Activated CD4-positive, alpha-beta memory T cell treated with anti-CD3 and anti-CD28 coated beads for 36 hours (primary cell): ENCODE data around the gene ARID3B. TPM values are rescaled to one million over a fixed set of nuclear protein-coding genes. Genes with fewer than 3 reads are reported as not detected.
"Not testable (repeated sequence)": the region's sequence is repeated elsewhere in the genome, so short reads cannot be mapped to it uniquely, and the experiment has no call there.

Experiments used
- CTCF ChIA-PET: fragments of 350-600 bp; sonication (Branson Sonifier 250); formaldehyde crosslinking; loops from one replicate; lab custom pipeline; 2021; ENCODE audit warnings: antibody characterized with exemption, inconsistent platforms; lab: Charles Lee
- POLR2A ChIA-PET: fragments of 350-600 bp; sonication (Branson Sonifier 250); formaldehyde crosslinking; loops from one replicate; lab custom pipeline; 2021; ENCODE audit warnings: antibody characterized with exemption; lab: Charles Lee
- DNase-seq: peaks from one replicate; pipeline ENCODE4 v3.0.0-alpha.2; 2020
- H3K27ac Mint-ChIP-seq: one replicate; pipeline ENCODE4 v1.8.0; 2021; ENCODE audit warnings: mixed read lengths
- H3K27me3 Mint-ChIP-seq: one replicate; pipeline ENCODE4 v1.8.0; 2021; ENCODE audit warnings: mixed read lengths
- H3K36me3 Mint-ChIP-seq: one replicate; pipeline ENCODE4 v1.8.0; 2021; ENCODE audit warnings: mixed read lengths
- H3K4me1 Mint-ChIP-seq: one replicate; pipeline ENCODE4 v1.8.0; 2021; ENCODE audit warnings: low read depth, mixed read lengths
- H3K4me3 Mint-ChIP-seq: one replicate; pipeline ENCODE4 v1.8.0; 2021; ENCODE audit warnings: mild to moderate bottlenecking, mixed read lengths
- H3K9me3 Mint-ChIP-seq: one replicate; pipeline ENCODE4 v1.8.0; 2021; ENCODE audit warnings: mixed read lengths
- intact Hi-C: fragments of 100-400 bp; cut with micrococcal nuclease; formaldehyde crosslinking; loops from one replicate; pipeline ENCODE4 v1.15.1; 2023
- total RNA-seq, 2 experiments: library from RNA; stranded (reverse); gene quantifications; one replicate each; pipeline ENCODE4 v1.2.3, GENCODE V29; 2021

Gene ARID3B
- total RNA-seq, 2 experiments from 2014 or later: 27.3 to 28.6 TPM

DNA sequence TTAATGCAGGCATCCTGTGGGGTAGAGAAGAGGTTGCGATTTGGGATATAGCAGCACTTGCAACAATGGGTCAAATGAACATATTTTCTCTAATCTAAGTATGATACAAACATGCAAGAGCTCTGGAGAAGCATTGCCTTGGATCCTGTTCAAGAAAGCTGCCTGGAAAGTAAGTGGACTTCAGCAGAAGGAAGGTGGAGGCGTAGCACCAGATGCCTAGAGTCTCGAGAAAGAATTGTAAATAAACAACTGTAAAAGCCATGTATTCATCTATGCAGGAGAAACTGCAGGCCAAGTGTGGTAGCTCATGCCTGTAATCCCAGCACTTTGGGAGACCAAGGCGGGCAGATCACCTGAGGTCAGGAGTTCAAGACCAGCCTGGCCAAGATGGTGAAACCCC, 27.0 kb upstream of the ARID3B start:
- DNase-seq, H3K27ac Mint-ChIP-seq, H3K9me3 Mint-ChIP-seq, intact Hi-C loops, H3K4me3 Mint-ChIP-seq, POLR2A ChIA-PET, H3K27me3 Mint-ChIP-seq, H3K36me3 Mint-ChIP-seq: not testable (repeated sequence)
- peaks cover 11% of the 10 kb centered on the region for H3K4me1 Mint-ChIP-seq
- CTCF ChIA-PET: interaction anchor here (1.8 kb wide), 1 partner anchor 32 kb away, joined by 4 read pairs; no protein-coding TSS in a partner anchor

GRCh38 chr15:74517096-74517495, 23.9 kb upstream of the ARID3B start:
- Mint-ChIP-seq H3K27ac (no peak overlapping the region), H3K36me3 (no peaks in the 10 kb centered on the region), H3K4me3 (no peak overlapping the region), H3K9me3 (no peaks in the 10 kb centered on the region), H3K4me1 (peaks cover 6% of the 10 kb centered on the region), H3K27me3 (no peaks in the 10 kb centered on the region)
- intact Hi-C loops: no loop called here
- ChIA-PET POLR2A (no interaction called here), CTCF (no interaction called here)
- no peak for DNase-seq

- intact Hi-C loops: no loop called here
- Mint-ChIP-seq H3K27ac (no peak overlapping the region), H3K4me1 (peaks cover 3% of the 10 kb centered on the region), H3K27me3 (no peaks in the 10 kb centered on the region), H3K36me3 (no peaks in the 10 kb centered on the region), H3K9me3 (no peaks in the 10 kb centered on the region), H3K4me3 (no peak overlapping the region)
- CTCF ChIA-PET: no interaction called here
- POLR2A ChIA-PET: no interaction called here
- DNase-seq: no peak
These were observed 21.7 kb upstream of the ARID3B start for GRCh38 chr15:74519311-74519710.

- H3K9me3 Mint-ChIP-seq: no peaks in the 10 kb centered on the region
- no peaks in the 10 kb centered on the region for H3K27me3 Mint-ChIP-seq
- H3K4me1 Mint-ChIP-seq: peaks cover 3% of the 10 kb centered on the region
- H3K27ac Mint-ChIP-seq: no peak overlapping the region
- ChIA-PET POLR2A (no interaction called here), CTCF (no interaction called here)
- no peak for DNase-seq
- intact Hi-C loops: no loop called here
- no peak overlapping the region for H3K4me3 Mint-ChIP-seq
- H3K36me3 Mint-ChIP-seq: no peaks in the 10 kb centered on the region
These were observed 20.6 kb upstream of the ARID3B start for GRCh38 chr15:74520407-74520806.

DNA sequence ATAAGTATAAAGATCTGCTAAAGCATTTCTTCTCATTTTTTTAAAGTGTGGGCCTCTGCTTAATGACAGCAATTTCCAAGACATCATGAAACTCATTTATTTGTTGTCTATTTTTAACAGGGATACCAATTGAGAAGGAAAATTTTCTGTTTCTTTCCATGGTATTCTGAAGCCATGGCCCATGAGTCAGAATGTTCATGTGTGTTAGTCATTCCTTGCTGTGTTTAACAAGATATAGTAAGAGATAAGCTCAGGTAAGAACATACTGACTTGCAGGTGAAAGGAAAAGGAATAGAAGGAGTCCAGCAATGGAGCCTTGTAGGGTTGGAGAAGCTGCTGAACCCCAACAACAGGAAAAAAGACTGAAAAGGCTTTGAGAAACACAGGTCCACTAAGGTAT, 17.0 kb upstream of the ARID3B start:
- DNase-seq: no peak
- Mint-ChIP-seq H3K4me3 (no peak overlapping the region), H3K27ac (no peak overlapping the region), H3K36me3 (no peaks in the 10 kb centered on the region), H3K9me3 (no peaks in the 10 kb centered on the region), H3K27me3 (no peaks in the 10 kb centered on the region), H3K4me1 (no peaks in the 10 kb centered on the region)
- ChIA-PET CTCF (interaction anchor here (0.6 to 1.1 kb wide), 2 partner anchors 12 kb away, joined by 3 to 4 read pairs; no protein-coding TSS in a partner anchor), POLR2A (no interaction called here)
- intact Hi-C loops: no loop called here

GRCh38 chr15:74525309-74525708, 15.7 kb upstream of the ARID3B start:
- Mint-ChIP-seq H3K9me3 (no peaks in the 10 kb centered on the region), H3K4me1 (no peaks in the 10 kb centered on the region), H3K36me3 (no peaks in the 10 kb centered on the region), H3K27ac (no peak overlapping the region), H3K4me3 (no peak overlapping the region), H3K27me3 (no peaks in the 10 kb centered on the region)
- ChIA-PET CTCF (no interaction called here), POLR2A (no interaction called here)
- no peak for DNase-seq
- intact Hi-C loops: no loop called here

DNA sequence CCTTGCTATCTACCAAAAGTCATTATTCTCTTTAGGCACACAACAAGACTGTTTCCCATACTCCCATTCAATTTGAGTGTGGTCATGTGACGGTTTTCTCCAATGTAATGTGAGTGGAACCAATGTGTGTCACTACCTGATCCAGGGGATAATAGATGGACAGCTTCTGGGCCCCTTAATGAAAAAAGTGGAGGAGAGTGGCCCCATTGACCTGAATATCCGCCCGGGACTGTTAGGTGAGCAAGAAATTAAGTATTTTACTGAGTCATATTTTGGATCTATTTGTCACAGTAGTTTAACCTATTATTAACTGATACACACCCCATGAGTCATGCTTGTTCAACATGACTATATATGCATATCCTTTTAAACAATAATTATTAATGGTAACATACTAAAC, 15.1 kb upstream of the ARID3B start:
- ChIA-PET CTCF (no interaction called here), POLR2A (no interaction called here)
- Mint-ChIP-seq H3K36me3 (no peaks in the 10 kb centered on the region), H3K27ac (no peak overlapping the region), H3K4me1 (no peaks in the 10 kb centered on the region), H3K9me3 (no peaks in the 10 kb centered on the region), H3K4me3 (no peak overlapping the region), H3K27me3 (no peaks in the 10 kb centered on the region)
- no peak for DNase-seq
- intact Hi-C loops: no loop called here

- Mint-ChIP-seq H3K9me3 (no peaks in the 10 kb centered on the region), H3K27me3 (no peaks in the 10 kb centered on the region), H3K4me1 (no peaks in the 10 kb centered on the region), H3K4me3 (no peak overlapping the region), H3K27ac (no peak overlapping the region), H3K36me3 (no peaks in the 10 kb centered on the region)
- no peak for DNase-seq
- POLR2A ChIA-PET: no interaction called here
- CTCF ChIA-PET: no interaction called here
- intact Hi-C loops: no loop called here
These were observed 12.1 kb upstream of the ARID3B start for GRCh38 chr15:74528876-74529275.

DNA sequence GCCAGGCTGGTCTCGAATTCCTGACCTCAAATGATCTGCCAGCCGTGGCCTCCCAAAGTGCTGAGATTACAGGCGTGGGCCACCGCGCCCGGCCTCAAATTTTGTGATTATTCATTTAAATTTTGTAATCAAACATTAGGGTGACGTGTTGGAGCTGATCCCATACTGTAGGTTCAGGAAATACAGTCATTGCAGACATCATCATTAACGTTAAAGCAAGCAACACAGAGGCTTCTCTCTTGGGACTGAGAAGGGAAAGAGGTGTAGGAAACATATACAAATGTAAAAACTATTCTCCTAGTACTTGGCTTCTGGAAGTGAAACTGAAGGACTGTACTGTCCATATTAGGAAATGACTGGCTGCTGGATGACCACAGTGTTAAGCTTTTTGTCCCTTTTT, 11.1 kb upstream of the ARID3B start:
- CTCF ChIA-PET: interaction anchor here (0.6 to 0.9 kb wide), 2 partner anchors 69 to 102 kb away, joined by 3 to 4 read pairs; partner anchors contain the start of gene UBL7
- POLR2A ChIA-PET: no interaction called here
- no peaks in the 10 kb centered on the region for H3K9me3 Mint-ChIP-seq
- H3K4me3 Mint-ChIP-seq: no peak overlapping the region
- H3K4me1 Mint-ChIP-seq: no peaks in the 10 kb centered on the region
- no peak overlapping the region for H3K27ac Mint-ChIP-seq
- intact Hi-C loops: no loop called here
- no peaks in the 10 kb centered on the region for H3K27me3 Mint-ChIP-seq
- no peaks in the 10 kb centered on the region for H3K36me3 Mint-ChIP-seq
- no peak for DNase-seq

DNA sequence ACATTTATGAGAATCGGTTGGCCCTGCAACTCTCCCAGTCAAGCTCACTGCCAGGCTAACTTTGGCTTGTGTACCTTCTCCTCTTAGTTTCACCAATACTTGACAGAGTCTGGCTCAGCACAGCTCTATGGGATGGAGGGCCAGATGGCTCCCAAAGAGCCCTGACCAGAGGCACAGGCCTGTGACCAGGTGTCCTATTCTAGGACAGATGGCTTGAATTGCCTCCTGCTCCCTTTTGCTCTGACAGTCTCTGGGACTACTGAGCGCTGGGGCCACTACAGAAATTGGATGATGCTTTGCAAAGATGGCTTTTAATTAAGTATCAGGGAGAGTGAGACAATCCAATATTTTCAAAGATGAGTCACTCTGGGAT, 10.3 kb upstream of the ARID3B start:
- Mint-ChIP-seq H3K36me3 (no peaks in the 10 kb centered on the region), H3K27ac (no peak overlapping the region), H3K9me3 (no peaks in the 10 kb centered on the region), H3K4me3 (no peak overlapping the region), H3K27me3 (no peaks in the 10 kb centered on the region), H3K4me1 (peaks cover 3% of the 10 kb centered on the region)
- POLR2A ChIA-PET: no interaction called here
- no peak for DNase-seq
- intact Hi-C loops: no loop called here
- CTCF ChIA-PET: no interaction called here

- no peak for DNase-seq
- Mint-ChIP-seq H3K4me3 (no peak overlapping the region), H3K36me3 (no peaks in the 10 kb centered on the region), H3K4me1 (peaks cover 3% of the 10 kb centered on the region), H3K27ac (no peak overlapping the region), H3K9me3 (no peaks in the 10 kb centered on the region), H3K27me3 (no peaks in the 10 kb centered on the region)
- CTCF ChIA-PET: no interaction called here
- POLR2A ChIA-PET: no interaction called here
- intact Hi-C loops: no loop called here
These were observed 9.7 kb upstream of the ARID3B start for GRCh38 chr15:74531144-74531811.

GRCh38 chr15:74535388-74536084, 5.5 kb upstream of the ARID3B start:
- no peak for DNase-seq
- ChIA-PET CTCF (interaction anchor here (0.8 to 0.9 kb wide), 2 partner anchors 11 to 45 kb away, joined by 3 to 4 read pairs; no protein-coding TSS in a partner anchor), POLR2A (interaction anchor here (0.5 kb wide), 2 partner anchors 13 to 427 kb away, joined by 3 to 4 read pairs; no protein-coding TSS in a partner anchor)
- H3K4me1 Mint-ChIP-seq: peaks cover 11% of the 10 kb centered on the region
- peak overlapping the region; percentile 28 for H3K27ac Mint-ChIP-seq
- no peaks in the 10 kb centered on the region for H3K27me3 Mint-ChIP-seq
- H3K4me3 Mint-ChIP-seq: no peak overlapping the region
- H3K36me3 Mint-ChIP-seq: peaks cover 1% of the 10 kb centered on the region
- no peaks in the 10 kb centered on the region for H3K9me3 Mint-ChIP-seq
- intact Hi-C loops: no loop called here

- ChIA-PET CTCF (no interaction called here), POLR2A (no interaction called here)
- H3K4me1 Mint-ChIP-seq: peaks cover 22% of the 10 kb centered on the region
- intact Hi-C loops: no loop called here
- DNase-seq: no peak
- H3K27ac Mint-ChIP-seq: no peak overlapping the region
- peaks cover 1% of the 10 kb centered on the region for H3K36me3 Mint-ChIP-seq
- H3K4me3 Mint-ChIP-seq: no peak overlapping the region
- H3K27me3 Mint-ChIP-seq: no peaks in the 10 kb centered on the region
- no peaks in the 10 kb centered on the region for H3K9me3 Mint-ChIP-seq
These were observed 3.3 kb upstream of the ARID3B start for GRCh38 chr15:74537736-74538135.
